Tibial nerve (tissue), 4 donors: ENCODE data around the gene EMC8. TPM values are rescaled to one million over a fixed set of nuclear protein-coding genes. Genes with fewer than 3 reads are reported as not detected.

Experiments used
- DNase-seq, 2 donors: peaks; one replicate each; pipeline ENCODE4 v3.0.0-alpha.2; 2019; ENCODE audit warnings: low spot score in 2 of 2
- H3K27ac ChIP-seq, 4 donors: fragments of 200-600 bp; sonication (generic) in 3 of 4; one replicate each; pipeline ENCODE4 v1.5.1; 2017 to 2019; ENCODE audit warnings: mild to moderate bottlenecking in 1 of 4
- H3K27me3 ChIP-seq, 2 donors: fragments of 200-600 bp; sonication (generic) in 1 of 2; one replicate each; pipeline versions ENCODE4 v1.5.1 to v1.6.0; 2017 to 2019
- H3K36me3 ChIP-seq, 3 donors: fragments of 200-600 bp; sonication (generic); one replicate each; pipeline ENCODE4 v1.5.1; 2018 to 2019
- H3K4me1 ChIP-seq, 4 donors: fragments of 200-600 bp; sonication (generic) in 3 of 4; one replicate each; pipeline ENCODE4 v1.5.1; 2017 to 2019
- H3K4me3 ChIP-seq, 4 donors: fragments of 200-600 bp; sonication (generic) in 3 of 4; one replicate each; pipeline ENCODE4 v1.5.1; 2017 to 2019; ENCODE audit warnings: mild to moderate bottlenecking in 1 of 4, moderate library complexity in 1 of 4
- H3K9me3 ChIP-seq, 4 donors: fragments of 200-600 bp; sonication (generic) in 3 of 4; one replicate each; pipeline ENCODE4 v1.5.1; 2017 to 2019
- EP300 ChIP-seq, 2 donors: sonication (generic); formaldehyde crosslinking; IDR thresholded peaks; one replicate each; pipeline ENCODE4 v1.6.1; 2017; ENCODE audit warnings: antibody characterized with exemption in 2 of 2, mild to moderate bottlenecking in 1 of 2
- POLR2A ChIP-seq, 2 donors: fragments of 450-650 bp; IDR thresholded peaks; one replicate each; pipeline ENCODE4 v1.6.1; 2017; ENCODE audit warnings: antibody characterized with exemption in 2 of 2, mild to moderate bottlenecking in 2 of 2, moderate library complexity in 2 of 2
- WGBS, 2 donors: methylation state at CpG; one replicate each; pipeline ENCODE4 v1.1.5; 2018; 5-methylcytosine and 5-hydroxymethylcytosine counted together
- total RNA-seq, 4 donors: library from RNA; depleted of rRNA; stranded (reverse); fragments of >200 nt; gene quantifications; one replicate each; pipeline ENCODE4 v1.1.0, GENCODE V29; 2016
- TF ChIP-seq, protein P1 (sequence below), 5 experiments: fragments of 200-600 bp in 3 of 5; fragments of 450-650 bp in 2 of 5; sonication (generic) in 3 of 5; IDR thresholded peaks; one replicate each; pipeline ENCODE4 v1.5.1; 2016 to 2019; ENCODE audit warnings: antibody characterized with exemption in 5 of 5, mild to moderate bottlenecking in 3 of 5, moderate library complexity in 2 of 5

The EMC8 gene
- total RNA-seq, 4 donors from 2014 or later: 31.8 to 46.2 (median 35.4) TPM

DNA sequence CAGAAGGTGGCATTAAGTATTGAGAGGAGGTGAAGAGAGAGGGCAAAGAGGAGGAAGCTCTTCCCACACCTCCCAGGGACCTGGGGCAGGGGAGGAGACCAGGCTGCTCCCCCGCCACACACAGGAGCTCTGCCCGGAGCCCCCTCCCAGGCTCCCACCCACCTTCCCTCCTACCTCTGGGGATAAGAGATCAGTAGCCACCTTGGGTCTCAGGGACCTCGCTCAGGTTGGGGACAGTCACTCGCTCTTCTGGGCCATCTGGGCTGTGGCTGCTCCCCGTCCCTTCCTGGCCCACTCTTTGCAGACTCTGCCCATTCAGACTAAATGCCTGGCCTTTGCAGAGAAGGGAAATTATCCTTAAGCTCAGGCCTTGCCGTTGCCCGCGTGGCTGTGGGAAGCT lies 33.6 kb downstream of the EMC8 start:
- peaks cover 0 to 7% of the 10 kb centered on the region in 2 donors for H3K27me3 ChIP-seq
- H3K9me3 ChIP-seq: no peaks in the 10 kb centered on the region
- H3K36me3 ChIP-seq: peaks cover 0 to 13% (median 0%) of the 10 kb centered on the region in 3 donors
- H3K27ac ChIP-seq: no peak overlapping the region
- no peak for DNase-seq
- 66 to 68% methylated on average over 8 of the region's 8 CpGs for WGBS, 2 donors
- TF ChIP-seq EP300 (IDR thresholded peaks at IDR 0.05) (no peak), POLR2A (IDR thresholded peaks at IDR 0.05) (no peak)
- TF ChIP-seq, protein P1, sequence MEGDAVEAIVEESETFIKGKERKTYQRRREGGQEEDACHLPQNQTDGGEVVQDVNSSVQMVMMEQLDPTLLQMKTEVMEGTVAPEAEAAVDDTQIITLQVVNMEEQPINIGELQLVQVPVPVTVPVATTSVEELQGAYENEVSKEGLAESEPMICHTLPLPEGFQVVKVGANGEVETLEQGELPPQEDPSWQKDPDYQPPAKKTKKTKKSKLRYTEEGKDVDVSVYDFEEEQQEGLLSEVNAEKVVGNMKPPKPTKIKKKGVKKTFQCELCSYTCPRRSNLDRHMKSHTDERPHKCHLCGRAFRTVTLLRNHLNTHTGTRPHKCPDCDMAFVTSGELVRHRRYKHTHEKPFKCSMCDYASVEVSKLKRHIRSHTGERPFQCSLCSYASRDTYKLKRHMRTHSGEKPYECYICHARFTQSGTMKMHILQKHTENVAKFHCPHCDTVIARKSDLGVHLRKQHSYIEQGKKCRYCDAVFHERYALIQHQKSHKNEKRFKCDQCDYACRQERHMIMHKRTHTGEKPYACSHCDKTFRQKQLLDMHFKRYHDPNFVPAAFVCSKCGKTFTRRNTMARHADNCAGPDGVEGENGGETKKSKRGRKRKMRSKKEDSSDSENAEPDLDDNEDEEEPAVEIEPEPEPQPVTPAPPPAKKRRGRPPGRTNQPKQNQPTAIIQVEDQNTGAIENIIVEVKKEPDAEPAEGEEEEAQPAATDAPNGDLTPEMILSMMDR (IDR thresholded peaks at IDR 0.05): no peak
- no peak overlapping the region for H3K4me3 ChIP-seq
- H3K4me1 ChIP-seq: no peaks in the 10 kb centered on the region

DNA sequence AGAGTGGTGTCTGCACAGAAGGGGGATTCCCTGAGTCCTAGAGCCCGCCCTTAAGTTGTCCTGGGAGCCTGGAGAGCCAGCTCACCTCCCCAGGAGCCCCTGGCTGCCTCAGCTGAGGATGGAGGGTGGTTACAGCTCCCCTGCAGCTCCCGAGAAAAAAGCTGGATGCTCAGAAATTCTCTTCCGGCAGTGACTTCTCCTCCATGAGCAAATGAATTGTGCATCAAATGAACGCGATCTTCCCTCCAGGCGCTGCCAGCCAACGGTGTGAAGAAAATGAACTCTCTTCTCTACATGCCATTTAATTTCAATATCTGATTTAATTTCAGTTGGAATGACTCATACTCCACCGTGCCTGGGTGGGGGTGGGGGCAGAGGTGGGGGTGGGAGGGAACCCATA lies 34.1 kb downstream of the EMC8 start:
- Histone ChIP-seq H3K36me3 (peaks cover 0 to 8% (median 0%) of the 10 kb centered on the region in 3 donors), H3K4me3 (no peak overlapping the region), H3K9me3 (no peaks in the 10 kb centered on the region), H3K27me3 (peaks cover 0 to 13% of the 10 kb centered on the region in 2 donors), H3K4me1 (no peaks in the 10 kb centered on the region), H3K27ac (no peak overlapping the region)
- DNase-seq: no peak
- TF ChIP-seq, protein P1 (IDR thresholded peaks at IDR 0.05): no peak
- TF ChIP-seq EP300 (IDR thresholded peaks at IDR 0.05) (no peak), POLR2A (IDR thresholded peaks at IDR 0.05) (no peak)
- 32 to 51% methylated on average over 7 to 8 of the region's 8 CpGs for WGBS, 2 donors

DNA sequence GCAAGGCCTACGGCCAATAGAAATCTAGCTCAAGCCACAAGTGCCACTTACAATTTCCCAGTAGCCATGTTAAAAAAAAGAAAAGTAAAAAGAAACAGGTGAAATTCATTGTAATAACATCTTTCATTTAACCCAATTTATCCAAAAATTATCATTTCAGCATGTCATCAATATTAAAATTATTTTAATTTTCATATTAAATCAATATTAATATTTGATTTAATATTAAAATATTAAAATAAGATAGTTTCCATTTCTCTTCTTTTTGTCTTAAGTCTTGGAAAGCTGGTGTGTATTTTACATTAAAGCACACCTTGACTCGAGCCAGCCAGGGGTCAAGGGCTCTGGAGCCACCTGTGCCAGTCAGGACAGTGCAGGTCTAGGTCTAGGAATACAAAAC lies 35.7 kb downstream of the EMC8 start:
- Histone ChIP-seq H3K27ac (no peak overlapping the region), H3K4me1 (no peaks in the 10 kb centered on the region), H3K27me3 (peaks cover 0 to 26% of the 10 kb centered on the region in 2 donors), H3K9me3 (no peaks in the 10 kb centered on the region), H3K4me3 (no peak overlapping the region), H3K36me3 (no peaks in the 10 kb centered on the region)
- 71 to 89% methylated on average over 2 of the region's 2 CpGs for WGBS, 2 donors
- DNase-seq: no peak
- no peak for TF ChIP-seq EP300 (IDR thresholded peaks at IDR 0.05)
- TF ChIP-seq, protein P1 (IDR thresholded peaks at IDR 0.05): no peak
- no peak for TF ChIP-seq POLR2A (IDR thresholded peaks at IDR 0.05)

DNA sequence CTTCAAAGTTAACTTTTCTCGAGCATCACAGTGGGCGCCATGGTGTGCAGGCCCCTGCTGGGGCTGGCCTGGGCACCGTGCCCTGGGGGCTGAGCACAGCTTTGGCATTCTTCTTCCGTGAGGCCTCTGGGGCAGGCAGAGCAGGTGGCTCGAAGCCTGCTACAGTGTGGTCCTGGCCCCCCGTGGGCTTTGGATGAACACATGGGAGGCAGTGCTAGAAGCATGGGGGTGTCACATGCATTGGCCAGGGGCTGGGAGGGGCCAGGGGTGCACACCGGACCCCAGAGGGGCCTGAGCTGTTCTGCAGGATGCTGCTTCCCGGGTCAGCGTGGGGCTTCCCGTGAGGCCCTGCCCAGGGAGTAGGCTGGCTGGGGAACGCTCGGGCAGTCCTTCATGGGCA lies 36.4 kb downstream of the EMC8 start:
- peaks cover 0 to 26% of the 10 kb centered on the region in 2 donors for H3K27me3 ChIP-seq
- no peak overlapping the region for H3K4me3 ChIP-seq
- DNase-seq: no peak
- no peaks in the 10 kb centered on the region for H3K9me3 ChIP-seq
- no peaks in the 10 kb centered on the region for H3K4me1 ChIP-seq
- H3K36me3 ChIP-seq: no peaks in the 10 kb centered on the region
- no peak overlapping the region for H3K27ac ChIP-seq
- TF ChIP-seq POLR2A (IDR thresholded peaks at IDR 0.05) (no peak), EP300 (IDR thresholded peaks at IDR 0.05) (no peak)
- TF ChIP-seq, protein P1 (IDR thresholded peaks at IDR 0.05): no peak
- WGBS, 2 donors: 76 to 84% methylated on average over 7 to 8 of the region's 12 CpGs

DNA sequence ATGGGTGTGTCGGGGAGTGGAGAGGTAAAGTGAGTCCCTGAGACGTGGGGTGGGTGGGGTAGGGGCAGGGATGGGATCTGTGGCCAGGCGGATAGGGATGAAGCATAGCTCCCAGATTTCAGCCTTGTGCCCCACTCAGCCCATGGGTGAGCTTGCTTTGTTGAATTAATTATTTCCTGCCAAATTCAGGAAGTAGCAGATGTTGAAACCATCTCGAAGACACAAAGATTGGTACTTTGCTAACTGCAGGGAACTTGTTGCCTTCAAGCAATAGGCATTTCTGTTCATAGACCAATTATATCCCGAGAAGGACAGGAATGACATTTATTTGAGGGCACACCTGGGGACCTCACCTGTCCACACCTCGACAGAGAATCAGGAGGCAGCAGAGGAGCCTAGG lies 37.5 kb downstream of the EMC8 start:
- Histone ChIP-seq H3K27ac (no peak overlapping the region), H3K27me3 (peaks cover 0 to 26% of the 10 kb centered on the region in 2 donors), H3K9me3 (no peaks in the 10 kb centered on the region), H3K4me3 (no peak overlapping the region), H3K4me1 (no peaks in the 10 kb centered on the region), H3K36me3 (no peaks in the 10 kb centered on the region)
- no peak for DNase-seq
- TF ChIP-seq EP300 (IDR thresholded peaks at IDR 0.05): no peak
- TF ChIP-seq, protein P1 (IDR thresholded peaks at IDR 0.05): no peak
- no peak for TF ChIP-seq POLR2A (IDR thresholded peaks at IDR 0.05)
- WGBS, 2 donors: 71 to 77% methylated on average over 6 of the region's 6 CpGs
